HUES6 (cell line): ENCODE data around the gene NWD2.

Experiments used
- H3K27ac ChIP-seq: 2 replicates; pipeline ENCODE4 v1.7.0; 2013; ENCODE audit warnings: low read depth, mild to moderate bottlenecking, low read length, inconsistent platforms
- H3K27me3 ChIP-seq: 2 replicates; pipeline ENCODE4 v1.6.1; 2013; ENCODE audit warnings: low read length; ENCODE audit not compliant: control insufficient read depth, insufficient read depth
- H3K36me3 ChIP-seq: 2 replicates; pipeline ENCODE4 v1.6.1; 2013; ENCODE audit warnings: low read length; ENCODE audit not compliant: control insufficient read depth, insufficient read depth
- H3K4me1 ChIP-seq: 2 replicates; pipeline ENCODE4 v1.6.1; 2013; ENCODE audit warnings: low read length; ENCODE audit not compliant: control insufficient read depth, insufficient read depth
- H3K4me3 ChIP-seq: 2 replicates; pipeline ENCODE4 v1.5.1; 2013; ENCODE audit warnings: low read depth, low read length
- H3K9ac ChIP-seq: one replicate; pipeline ENCODE4 v1.6.1; 2013; ENCODE audit warnings: mild to moderate bottlenecking, low read length
- H3K9me3 ChIP-seq: 2 replicates; pipeline ENCODE4 v1.6.1; 2013; ENCODE audit warnings: low read depth, low read length; ENCODE audit not compliant: control insufficient read depth, insufficient read depth

The NWD2 gene

DNA sequence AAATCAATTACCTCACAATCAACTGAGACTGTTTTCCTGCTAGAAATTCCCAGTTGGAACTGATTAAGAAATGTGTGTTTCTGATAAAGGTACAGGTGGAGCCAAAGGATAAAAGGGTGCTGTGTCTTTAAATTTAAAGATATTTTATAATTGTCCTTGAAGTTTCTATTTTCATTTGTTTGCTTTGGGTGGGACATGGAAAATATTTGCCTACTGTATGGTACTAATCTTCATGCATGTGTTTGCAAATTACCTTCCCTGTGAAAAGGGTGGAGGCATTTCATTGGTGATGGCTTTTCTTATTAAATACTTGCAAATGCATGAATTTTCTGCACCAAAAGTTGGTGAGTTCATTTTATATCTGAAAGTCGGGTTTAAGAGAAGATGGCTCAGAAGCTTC is 225.7 kb downstream of the NWD2 start:
- no peak overlapping the region for H3K27ac ChIP-seq
- no peaks in the 10 kb centered on the region for H3K9me3 ChIP-seq
- H3K27me3 ChIP-seq = no peaks in the 10 kb centered on the region
- H3K4me1 ChIP-seq = no peaks in the 10 kb centered on the region
- no peaks in the 10 kb centered on the region for H3K36me3 ChIP-seq
- no peak overlapping the region for H3K9ac ChIP-seq
- no peak overlapping the region for H3K4me3 ChIP-seq

- H3K4me1 ChIP-seq = no peaks in the 10 kb centered on the region
These were observed 226.6 kb downstream of the NWD2 start for GRCh38 chr4:37471093-37471492.

GRCh38 chr4:37471971-37472370 is 227.4 kb downstream of the NWD2 start:
- Histone ChIP-seq H3K9ac (no peak overlapping the region), H3K27ac (no peak overlapping the region), H3K4me1 (no peaks in the 10 kb centered on the region), H3K27me3 (no peaks in the 10 kb centered on the region), H3K9me3 (no peaks in the 10 kb centered on the region), H3K36me3 (no peaks in the 10 kb centered on the region), H3K4me3 (no peak overlapping the region)

More at GRCh38 chr4:37471093-37471492, 226.6 kb downstream of the NWD2 start:
- Histone ChIP-seq H3K9me3 (no peaks in the 10 kb centered on the region), H3K36me3 (no peaks in the 10 kb centered on the region), H3K4me3 (no peak overlapping the region), H3K27ac (no peak overlapping the region), H3K9ac (no peak overlapping the region), H3K27me3 (no peaks in the 10 kb centered on the region)

DNA sequence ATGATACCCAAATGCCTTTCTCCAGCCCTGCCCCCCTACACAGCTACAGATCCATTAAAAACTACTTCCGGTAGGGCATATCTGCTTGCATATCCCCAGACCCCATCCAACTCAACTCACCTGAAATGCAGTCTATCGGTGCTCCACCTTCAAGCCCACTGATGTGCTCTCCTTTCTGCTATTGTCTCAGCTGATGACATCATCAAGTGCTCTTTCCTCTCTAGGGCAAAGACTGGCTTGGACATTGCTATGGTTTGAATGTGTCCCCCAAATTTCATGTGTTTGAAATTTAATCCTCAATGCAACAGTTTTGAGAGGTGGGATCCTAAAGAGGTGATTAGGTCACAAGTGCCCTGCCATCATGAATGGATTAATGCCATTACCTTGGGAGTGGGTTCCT is 229.3 kb downstream of the NWD2 start:
- no peaks in the 10 kb centered on the region for H3K4me1 ChIP-seq
- H3K27me3 ChIP-seq = no peaks in the 10 kb centered on the region
- H3K27ac ChIP-seq = no peak overlapping the region
- no peaks in the 10 kb centered on the region for H3K36me3 ChIP-seq
- no peaks in the 10 kb centered on the region for H3K9me3 ChIP-seq
- H3K9ac ChIP-seq = no peak overlapping the region
- H3K4me3 ChIP-seq = no peak overlapping the region

- no peaks in the 10 kb centered on the region for H3K9me3 ChIP-seq
- H3K36me3 ChIP-seq = no peaks in the 10 kb centered on the region
- no peaks in the 10 kb centered on the region for H3K27me3 ChIP-seq
- no peaks in the 10 kb centered on the region for H3K4me1 ChIP-seq
- no peak overlapping the region for H3K4me3 ChIP-seq
- H3K27ac ChIP-seq = no peak overlapping the region
- no peak overlapping the region for H3K9ac ChIP-seq
These were observed 230.5 kb downstream of the NWD2 start for GRCh38 chr4:37475087-37475486.

GRCh38 chr4:37475776-37476175 is 231.2 kb downstream of the NWD2 start:
- H3K4me1 ChIP-seq = no peaks in the 10 kb centered on the region
- no peaks in the 10 kb centered on the region for H3K27me3 ChIP-seq
- H3K36me3 ChIP-seq = no peaks in the 10 kb centered on the region
- no peak overlapping the region for H3K27ac ChIP-seq
- H3K9ac ChIP-seq = no peak overlapping the region
- no peak overlapping the region for H3K4me3 ChIP-seq
- no peaks in the 10 kb centered on the region for H3K9me3 ChIP-seq

DNA sequence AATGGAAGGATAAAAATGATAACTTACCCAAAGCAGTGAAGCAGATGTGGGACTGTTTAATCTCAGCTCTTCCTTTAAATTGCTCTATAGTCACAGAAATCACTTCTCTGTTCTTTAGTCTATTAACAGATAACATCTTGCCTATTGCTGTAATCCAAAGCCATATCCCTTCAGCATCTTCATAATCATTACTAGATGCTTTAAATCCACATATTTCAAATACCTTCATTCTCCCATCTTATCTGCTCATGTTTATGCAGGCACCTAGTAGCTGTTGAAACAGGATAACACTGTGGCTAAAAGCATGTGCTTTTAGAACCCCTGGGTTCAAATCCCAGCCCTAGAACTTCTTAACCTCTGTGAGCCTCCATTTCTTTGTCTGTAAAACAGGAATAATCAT is 231.7 kb downstream of the NWD2 start:
- no peaks in the 10 kb centered on the region for H3K9me3 ChIP-seq

DNA sequence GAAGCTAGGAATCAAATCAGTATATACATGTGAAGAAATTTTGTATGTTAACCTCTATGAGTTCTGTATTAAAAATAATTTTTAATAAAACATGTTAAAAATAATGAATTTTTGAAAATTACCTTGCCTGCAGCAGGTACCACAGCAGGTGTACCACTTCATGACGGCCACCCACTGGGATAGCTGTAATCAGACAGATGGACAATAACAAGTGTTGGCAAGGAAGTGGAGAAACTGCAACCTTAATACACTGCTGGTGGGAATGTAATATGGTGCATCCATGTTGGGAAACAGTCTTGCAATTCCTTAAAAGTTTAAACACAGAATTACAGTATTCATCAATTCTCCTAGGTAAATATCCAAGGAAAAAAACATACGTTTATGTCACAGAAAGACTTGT is 232.1 kb downstream of the NWD2 start:
- H3K4me1 ChIP-seq = no peaks in the 10 kb centered on the region

More for the DNA sequence above, 231.7 kb downstream of the NWD2 start:
- Histone ChIP-seq H3K27ac (no peak overlapping the region), H3K36me3 (no peaks in the 10 kb centered on the region), H3K4me1 (no peaks in the 10 kb centered on the region), H3K9ac (no peak overlapping the region), H3K27me3 (no peaks in the 10 kb centered on the region), H3K4me3 (no peak overlapping the region)

GRCh38 chr4:37477126-37477525 is 232.6 kb downstream of the NWD2 start:
- Histone ChIP-seq H3K27me3 (no peaks in the 10 kb centered on the region), H3K36me3 (no peaks in the 10 kb centered on the region), H3K27ac (no peak overlapping the region), H3K9ac (no peak overlapping the region), H3K4me3 (no peak overlapping the region), H3K4me1 (no peaks in the 10 kb centered on the region), H3K9me3 (no peaks in the 10 kb centered on the region)

More for the DNA sequence above, 232.1 kb downstream of the NWD2 start:
- no peaks in the 10 kb centered on the region for H3K36me3 ChIP-seq
- no peak overlapping the region for H3K27ac ChIP-seq
- H3K4me3 ChIP-seq = no peak overlapping the region
- no peaks in the 10 kb centered on the region for H3K9me3 ChIP-seq
- no peaks in the 10 kb centered on the region for H3K27me3 ChIP-seq
- H3K9ac ChIP-seq = no peak overlapping the region

GRCh38 chr4:37478151-37478550 is 233.6 kb downstream of the NWD2 start:
- no peak overlapping the region for H3K9ac ChIP-seq
- H3K4me1 ChIP-seq = no peaks in the 10 kb centered on the region
- no peaks in the 10 kb centered on the region for H3K36me3 ChIP-seq
- H3K4me3 ChIP-seq = no peak overlapping the region
- H3K27ac ChIP-seq = no peak overlapping the region
- H3K9me3 ChIP-seq = no peaks in the 10 kb centered on the region
- no peaks in the 10 kb centered on the region for H3K27me3 ChIP-seq

GRCh38 chr4:37480509-37480908 is 236.0 kb downstream of the NWD2 start:
- no peaks in the 10 kb centered on the region for H3K9me3 ChIP-seq
- no peaks in the 10 kb centered on the region for H3K27me3 ChIP-seq
- no peak overlapping the region for H3K27ac ChIP-seq
- H3K4me1 ChIP-seq = no peaks in the 10 kb centered on the region
- no peak overlapping the region for H3K4me3 ChIP-seq
- H3K9ac ChIP-seq = no peak overlapping the region
- no peaks in the 10 kb centered on the region for H3K36me3 ChIP-seq

DNA sequence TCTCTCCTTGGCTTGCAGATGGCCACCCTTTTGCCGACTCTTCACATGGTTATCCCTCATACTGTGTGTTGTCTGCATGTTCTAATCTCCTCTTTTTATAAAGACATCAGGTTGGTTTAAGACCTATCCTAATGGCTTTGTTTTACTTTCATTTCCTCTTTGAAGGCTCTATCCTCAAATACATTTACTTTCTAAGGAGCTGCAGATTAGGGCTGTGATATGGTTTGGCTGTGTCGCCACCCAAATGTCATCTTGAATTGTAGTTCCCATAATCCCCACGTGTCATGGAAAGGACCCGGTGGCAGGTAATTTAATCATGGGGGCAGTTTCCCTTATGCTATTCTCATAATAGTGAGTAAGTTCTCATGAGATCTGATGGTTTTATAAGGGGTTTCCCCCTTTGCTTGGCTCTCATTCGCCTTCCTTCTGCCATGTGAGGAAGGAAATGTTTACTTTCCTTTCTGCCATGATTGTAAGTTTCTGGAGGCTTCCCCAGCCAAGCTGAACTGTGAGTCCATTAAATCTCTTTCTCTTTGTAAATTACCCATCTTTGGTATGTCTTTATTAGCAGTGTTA is 237.1 kb downstream of the NWD2 start:
- Histone ChIP-seq H3K27ac (no peak overlapping the region), H3K4me1 (no peaks in the 10 kb centered on the region), H3K27me3 (no peaks in the 10 kb centered on the region), H3K36me3 (no peaks in the 10 kb centered on the region), H3K9ac (no peak overlapping the region), H3K4me3 (no peak overlapping the region), H3K9me3 (no peaks in the 10 kb centered on the region)
